Stimulated activated CD8-positive, alpha-beta memory T cell treated with anti-CD3 and anti-CD28 coated beads, Interleukin-12 subunit alpha, Interleukin-12 subunit beta, amount 100 ng/mL, for 4 hours (primary cell): ENCODE measurements around the gene SYCP2L.

ENCODE experiments used
- DNase-seq: peaks from one replicate; pipeline ENCODE4 v3.0.0-alpha.2; 2020; ENCODE audit warnings: low read depth

The SYCP2L gene

GRCh38 chr6:11008821-11009220, 122.0 kb downstream of the SYCP2L start:
- no peak for DNase-seq

- DNase-seq, result no peak
Measured at GRCh38 chr6:11009353-11009752, 122.5 kb downstream of the SYCP2L start.

GRCh38 chr6:11011787-11012234, 125.0 kb downstream of the SYCP2L start:
- DNase-seq, result no peak

- no peak for DNase-seq
Measured at GRCh38 chr6:11012295-11012754, 125.5 kb downstream of the SYCP2L start.

- no peak for DNase-seq
Measured at GRCh38 chr6:11012976-11013720, 126.3 kb downstream of the SYCP2L start.

GRCh38 chr6:11013721-11014070, 126.8 kb downstream of the SYCP2L start:
- DNase-seq, result no peak

GRCh38 chr6:11015102-11015501, 128.2 kb downstream of the SYCP2L start:
- no peak for DNase-seq

- DNase-seq, result no peak
Measured at GRCh38 chr6:11016452-11016851, 129.6 kb downstream of the SYCP2L start.

- DNase-seq, result no peak
Measured at GRCh38 chr6:11017090-11017489, 130.2 kb downstream of the SYCP2L start.

- DNase-seq, result no peak
Measured at GRCh38 chr6:11018225-11018624, 131.4 kb downstream of the SYCP2L start.

GRCh38 chr6:11021003-11021402, 134.2 kb downstream of the SYCP2L start:
- DNase-seq, result no peak

- DNase-seq, result no peak
Measured at GRCh38 chr6:11021714-11022113, 134.9 kb downstream of the SYCP2L start.

GRCh38 chr6:11023032-11023431, 136.2 kb downstream of the SYCP2L start:
- no peak for DNase-seq
